Measurements from ENCODE around the gene SRRM3.

DNA sequence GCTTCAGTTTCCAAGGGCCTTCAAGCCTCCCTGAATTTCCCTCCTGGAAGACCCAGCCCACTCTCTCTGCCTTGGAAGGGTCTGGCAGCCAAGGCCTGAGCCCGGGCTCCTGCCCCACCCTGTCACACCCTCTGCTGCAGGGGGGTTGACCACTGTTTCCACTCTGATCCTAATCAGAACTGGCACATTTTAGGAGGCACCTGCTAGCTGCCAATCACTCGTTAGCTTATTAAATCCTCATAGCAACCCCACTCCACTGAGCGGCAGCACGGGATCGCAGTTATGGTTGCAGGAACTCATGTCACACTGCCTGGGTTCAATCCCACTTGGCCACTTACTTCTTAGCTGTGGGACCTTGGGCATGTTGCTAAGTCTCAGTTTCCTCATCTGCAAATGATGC, 113.7 kb downstream of the SRRM3 start:
- TF ChIP-seq TRIM28 (IDR thresholded peaks at IDR 0.05) (no peak), SMAD1 (IDR thresholded peaks at IDR 0.05; ENCODE audit: low read depth, low read length, partially characterized antibody) (no peak), GTF2F1 (IDR thresholded peaks at IDR 0.05; ENCODE audit: low read depth, low read length) (no peak)

All from K562 (cell line).